Measurements from ENCODE around the gene OMG. TPM values are rescaled to one million over a fixed set of nuclear protein-coding genes. Genes with fewer than 3 reads are reported as not detected.

OMG gene
- total RNA-seq, 1 experiment from 2014 or later, result not detected

DNA sequence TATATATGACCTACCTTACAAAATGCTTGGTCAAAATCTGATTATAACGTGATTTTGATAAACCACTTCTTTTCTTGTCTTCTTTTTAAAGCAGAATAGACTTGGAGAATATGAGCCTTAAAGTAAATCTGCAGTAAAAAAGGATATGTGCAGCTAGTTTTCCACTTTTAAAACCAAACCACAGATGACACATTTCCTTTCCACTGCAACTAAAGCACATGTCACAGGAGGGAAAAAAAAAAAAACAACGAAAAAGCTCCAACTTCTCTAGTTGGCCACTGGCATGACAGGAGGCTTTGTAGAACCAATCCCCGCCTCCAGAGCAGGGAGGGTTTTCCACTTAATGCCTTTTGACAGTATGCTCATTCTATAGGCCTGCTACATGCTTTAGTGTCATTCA, 24.4 kb upstream of the OMG start, which contains the start of gene EVI2A:
EVI2A (minus strand) TSS at position 142 of the 400 bp plus-strand sequence. CDS start 2,609 bp downstream, outside the sequence.
- Histone ChIP-seq H3K9me2 (ENCODE audit: insufficient read depth) (no peaks in the 10 kb centered on the region), H3K4me1 (ENCODE audit: control insufficient read depth in 1 of 2, insufficient read depth in 2 of 2, low read length in 2 of 2) (no peaks in the 10 kb centered on the region), H3K27me3 (ENCODE audit: insufficient read depth, low read length) (no peaks in the 10 kb centered on the region), H3K9me3 (ENCODE audit: control insufficient read depth in 1 of 2, insufficient read depth in 1 of 2, low read depth in 1 of 2, low read length in 2 of 2) (no peaks in the 10 kb centered on the region), H2AFZ (ENCODE audit: low read depth, low read length, poor library complexity, severe bottlenecking) (no peak within 1 kb of the TSS), H3K4me2 (ENCODE audit: low read length) (no peak within 1 kb of the TSS), H3K79me2 (ENCODE audit: insufficient read depth, low read length) (no peaks in the 10 kb centered on the region), H3K9ac (ENCODE audit: low read length) (no peak within 1 kb of the TSS), H4K20me1 (ENCODE audit: insufficient read depth) (no peaks in the 10 kb centered on the region), H3K4me3 (replicated peaks in 1 of 2; ENCODE audit: low read depth in 1 of 2, low read length in 2 of 2) (no peak within 1 kb of the TSS), H3K36me3 (ENCODE audit: control insufficient read depth in 1 of 2, insufficient read depth in 2 of 2, low read length in 2 of 2) (no peaks in the 10 kb centered on the region; a peak in 1 of 4 replicates), H3K27ac (ENCODE audit: low read depth, low read length) (no peak within 1 kb of the TSS)
- TF ChIP-seq SIN3A (IDR thresholded peaks at IDR 0.05; ENCODE audit: low read depth) (no peak), JUND (IDR thresholded peaks at IDR 0.05) (no peak), YY1 (IDR thresholded peaks at IDR 0.05; ENCODE audit: extremely low read depth, insufficient replicate concordance, low read depth, low read length) (no peak), POLR2AphosphoS5 (IDR thresholded peaks at IDR 0.05; ENCODE audit: low read depth, low read length) (no peak), EGR1 (IDR thresholded peaks at IDR 0.05; ENCODE audit: low read depth) (no peak), ZFX (IDR thresholded peaks at IDR 0.05) (no peak), SRF (IDR thresholded peaks at IDR 0.05; ENCODE audit: low read depth) (no peak), POLR2A (IDR thresholded peaks at IDR 0.05; ENCODE audit: borderline replicate concordance, extremely low read depth, insufficient read depth, insufficient read length) (no peak), EZH2 (IDR thresholded peaks at IDR 0.05) (no peak), ZNF274 (IDR thresholded peaks at IDR 0.05; ENCODE audit: low read depth, low read length) (no peak)
- TF ChIP-seq, protein P1, sequence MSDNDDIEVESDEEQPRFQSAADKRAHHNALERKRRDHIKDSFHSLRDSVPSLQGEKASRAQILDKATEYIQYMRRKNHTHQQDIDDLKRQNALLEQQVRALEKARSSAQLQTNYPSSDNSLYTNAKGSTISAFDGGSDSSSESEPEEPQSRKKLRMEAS (IDR thresholded peaks at IDR 0.05), result no peak
- TF ChIP-seq, protein P2, sequence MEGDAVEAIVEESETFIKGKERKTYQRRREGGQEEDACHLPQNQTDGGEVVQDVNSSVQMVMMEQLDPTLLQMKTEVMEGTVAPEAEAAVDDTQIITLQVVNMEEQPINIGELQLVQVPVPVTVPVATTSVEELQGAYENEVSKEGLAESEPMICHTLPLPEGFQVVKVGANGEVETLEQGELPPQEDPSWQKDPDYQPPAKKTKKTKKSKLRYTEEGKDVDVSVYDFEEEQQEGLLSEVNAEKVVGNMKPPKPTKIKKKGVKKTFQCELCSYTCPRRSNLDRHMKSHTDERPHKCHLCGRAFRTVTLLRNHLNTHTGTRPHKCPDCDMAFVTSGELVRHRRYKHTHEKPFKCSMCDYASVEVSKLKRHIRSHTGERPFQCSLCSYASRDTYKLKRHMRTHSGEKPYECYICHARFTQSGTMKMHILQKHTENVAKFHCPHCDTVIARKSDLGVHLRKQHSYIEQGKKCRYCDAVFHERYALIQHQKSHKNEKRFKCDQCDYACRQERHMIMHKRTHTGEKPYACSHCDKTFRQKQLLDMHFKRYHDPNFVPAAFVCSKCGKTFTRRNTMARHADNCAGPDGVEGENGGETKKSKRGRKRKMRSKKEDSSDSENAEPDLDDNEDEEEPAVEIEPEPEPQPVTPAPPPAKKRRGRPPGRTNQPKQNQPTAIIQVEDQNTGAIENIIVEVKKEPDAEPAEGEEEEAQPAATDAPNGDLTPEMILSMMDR (IDR thresholded peaks at IDR 0.05 in 2 of 3, conservative IDR thresholded peaks at IDR 0.05 in 1 of 3; ENCODE audit: borderline replicate concordance in 1 of 3, insufficient read depth in 1 of 3, low read depth in 2 of 3, low read length in 2 of 3), result no peak
- ChIA-PET POLR2A (no interaction called here), CTCF (no interaction called here), RAD21 (ENCODE audit: low non-redundant PET in 1 of 2, low total read pairs in 2 of 2, uncharacterized antibody in 2 of 2, unreplicated experiment in 2 of 2) (no interaction called here)
- intact Hi-C loops (cut with micrococcal nuclease), result no loop called here
- DNase-seq (ENCODE audit: low read depth, low spot score) (no peak), ATAC-seq (no peak)
- BruUV-seq (replicated peaks), result no TSS peak

Measured in HCT116 (cell line).